ENCODE data around the gene RAP1GAP.
"Not testable (repeated sequence)": the region's sequence is repeated elsewhere in the genome, so short reads cannot be mapped to it uniquely, and the experiment has no call there.

The RAP1GAP gene

GRCh38 chr1:21644906-21645305 lies 24.3 kb downstream of the RAP1GAP start:
- DNase-seq (ENCODE audit: low read depth in 2 of 2, low spot score in 1 of 2), result no peak

GRCh38 chr1:21644348-21644747 lies 24.8 kb downstream of the RAP1GAP start:
- DNase-seq (ENCODE audit: low read depth in 2 of 2, low spot score in 1 of 2), result no peak

GRCh38 chr1:21643624-21644023 lies 25.5 kb downstream of the RAP1GAP start:
- DNase-seq (ENCODE audit: low read depth in 2 of 2, low spot score in 1 of 2), result no peak

- DNase-seq (ENCODE audit: low read depth in 2 of 2, low spot score in 1 of 2), result no peak
Measured at GRCh38 chr1:21641967-21642739, 27.0 kb downstream of the RAP1GAP start.

- no peak for DNase-seq (ENCODE audit: low read depth in 2 of 2, low spot score in 1 of 2)
Measured at GRCh38 chr1:21641537-21641936, 27.6 kb downstream of the RAP1GAP start.

- no peak for DNase-seq (ENCODE audit: low read depth in 2 of 2, low spot score in 1 of 2)
Measured at GRCh38 chr1:21641076-21641475, 28.1 kb downstream of the RAP1GAP start.

- no peak for DNase-seq (ENCODE audit: low read depth in 2 of 2, low spot score in 1 of 2)
Measured at GRCh38 chr1:21640653-21641052, 28.5 kb downstream of the RAP1GAP start.

GRCh38 chr1:21639594-21640041 lies 29.5 kb downstream of the RAP1GAP start:
- DNase-seq (ENCODE audit: low read depth in 2 of 2, low spot score in 1 of 2), result no peak

- no peak for DNase-seq (ENCODE audit: low read depth in 2 of 2, low spot score in 1 of 2)
Measured at GRCh38 chr1:21638531-21639341, 30.4 kb downstream of the RAP1GAP start.

- no peak for DNase-seq (ENCODE audit: low read depth in 2 of 2, low spot score in 1 of 2)
Measured at GRCh38 chr1:21637514-21637913, 31.6 kb downstream of the RAP1GAP start.

GRCh38 chr1:21636029-21636428 lies 33.1 kb downstream of the RAP1GAP start:
- no peak for DNase-seq (ENCODE audit: low read depth in 2 of 2, low spot score in 1 of 2)

- no peak for DNase-seq (ENCODE audit: low read depth in 2 of 2, low spot score in 1 of 2)
Measured at GRCh38 chr1:21634806-21635535, 34.2 kb downstream of the RAP1GAP start.

- no peak for DNase-seq (ENCODE audit: low read depth in 2 of 2, low spot score in 1 of 2)
Measured at GRCh38 chr1:21633992-21634805, 35.0 kb downstream of the RAP1GAP start.

GRCh38 chr1:21633141-21633755 lies 35.9 kb downstream of the RAP1GAP start:
- DNase-seq (ENCODE audit: low read depth in 2 of 2, low spot score in 1 of 2), result no peak

GRCh38 chr1:21631944-21632887 lies 36.9 kb downstream of the RAP1GAP start:
- no peak for DNase-seq (ENCODE audit: low read depth in 2 of 2, low spot score in 1 of 2)

GRCh38 chr1:21631590-21631943 lies 37.6 kb downstream of the RAP1GAP start:
- not testable (repeated sequence) for DNase-seq (ENCODE audit: low read depth in 2 of 2, low spot score in 1 of 2)

- no peak for DNase-seq (ENCODE audit: low read depth in 2 of 2, low spot score in 1 of 2)
Measured at GRCh38 chr1:21630571-21631343, 38.4 kb downstream of the RAP1GAP start.

- no peak for DNase-seq (ENCODE audit: low read depth in 2 of 2, low spot score in 1 of 2)
Measured at GRCh38 chr1:21629971-21630370, 39.2 kb downstream of the RAP1GAP start.
